ENCODE results near the gene ENKD1.

Gene ENKD1

GRCh38 chr16:67679935-67680897 is 13.7 kb upstream of the ENKD1 start:
- no peak for DNase-seq (ENCODE audit: low read depth, low spot score)

- no peak for DNase-seq (ENCODE audit: low read depth, low spot score)
Measured at GRCh38 chr16:67678354-67679023, 11.9 kb upstream of the ENKD1 start.

- no peak for DNase-seq (ENCODE audit: low read depth, low spot score)
Measured at GRCh38 chr16:67677712-67678111, 11.2 kb upstream of the ENKD1 start.

- no peak for DNase-seq (ENCODE audit: low read depth, low spot score)
Measured at GRCh38 chr16:67676939-67677338, 10.4 kb upstream of the ENKD1 start.

- DNase-seq (ENCODE audit: low read depth, low spot score) = no peak
Measured at GRCh38 chr16:67676516-67676915, 10.0 kb upstream of the ENKD1 start.

- no peak for DNase-seq (ENCODE audit: low read depth, low spot score)
Measured at GRCh38 chr16:67675999-67676398, 9.4 kb upstream of the ENKD1 start.

- no peak for DNase-seq (ENCODE audit: low read depth, low spot score)
Measured at GRCh38 chr16:67675579-67675935, 9.0 kb upstream of the ENKD1 start.

- DNase-seq (ENCODE audit: low read depth, low spot score) = no peak
Measured at GRCh38 chr16:67674851-67675578, 8.5 kb upstream of the ENKD1 start.

GRCh38 chr16:67673712-67674580 is 7.4 kb upstream of the ENKD1 start:
- DNase-seq (ENCODE audit: low read depth, low spot score) = no peak

- no peak for DNase-seq (ENCODE audit: low read depth, low spot score)
Measured at GRCh38 chr16:67672739-67673662, 6.5 kb upstream of the ENKD1 start.

- DNase-seq (ENCODE audit: low read depth, low spot score) = no peak
Measured at GRCh38 chr16:67672306-67672705, 5.8 kb upstream of the ENKD1 start.

- DNase-seq (ENCODE audit: low read depth, low spot score) = no peak
Measured at GRCh38 chr16:67669499-67670101, 3.0 kb upstream of the ENKD1 start.

- no peak for DNase-seq (ENCODE audit: low read depth, low spot score)
Measured at GRCh38 chr16:67668495-67669157, 2.1 kb upstream of the ENKD1 start.

GRCh38 chr16:67667817-67668494 is 1.4 kb upstream of the ENKD1 start:
- DNase-seq (ENCODE audit: low read depth, low spot score) = peak; percentile 56

- DNase-seq (ENCODE audit: low read depth, low spot score) = no peak
Measured at GRCh38 chr16:67667453-67667816, 885 bp upstream of the ENKD1 start.

GRCh38 chr16:67666032-67666551 is 458 bp downstream of the ENKD1 start:
- DNase-seq (ENCODE audit: low read depth, low spot score) = no peak

GRCh38 chr16:67665598-67665997 is 952 bp downstream of the ENKD1 start:
- no peak for DNase-seq (ENCODE audit: low read depth, low spot score)

GRCh38 chr16:67664871-67665270 is 1.7 kb downstream of the ENKD1 start:
- DNase-seq (ENCODE audit: low read depth, low spot score) = no peak

- no peak for DNase-seq (ENCODE audit: low read depth, low spot score)
Measured at GRCh38 chr16:67664258-67664657, 2.3 kb downstream of the ENKD1 start.
